Activated T-cell treated with anti-CD3 and anti-CD28 coated beads for 1 hour (primary cell): ENCODE data around the gene TNFAIP1.
A peak's percentile ranks its signal among the peaks of the same experiment; 100 is the strongest.

Experiments
- DNase-seq: peaks from one replicate; pipeline ENCODE4 v3.0.0-alpha.2; 2020; ENCODE audit warnings: low read depth

TNFAIP1 gene

DNA sequence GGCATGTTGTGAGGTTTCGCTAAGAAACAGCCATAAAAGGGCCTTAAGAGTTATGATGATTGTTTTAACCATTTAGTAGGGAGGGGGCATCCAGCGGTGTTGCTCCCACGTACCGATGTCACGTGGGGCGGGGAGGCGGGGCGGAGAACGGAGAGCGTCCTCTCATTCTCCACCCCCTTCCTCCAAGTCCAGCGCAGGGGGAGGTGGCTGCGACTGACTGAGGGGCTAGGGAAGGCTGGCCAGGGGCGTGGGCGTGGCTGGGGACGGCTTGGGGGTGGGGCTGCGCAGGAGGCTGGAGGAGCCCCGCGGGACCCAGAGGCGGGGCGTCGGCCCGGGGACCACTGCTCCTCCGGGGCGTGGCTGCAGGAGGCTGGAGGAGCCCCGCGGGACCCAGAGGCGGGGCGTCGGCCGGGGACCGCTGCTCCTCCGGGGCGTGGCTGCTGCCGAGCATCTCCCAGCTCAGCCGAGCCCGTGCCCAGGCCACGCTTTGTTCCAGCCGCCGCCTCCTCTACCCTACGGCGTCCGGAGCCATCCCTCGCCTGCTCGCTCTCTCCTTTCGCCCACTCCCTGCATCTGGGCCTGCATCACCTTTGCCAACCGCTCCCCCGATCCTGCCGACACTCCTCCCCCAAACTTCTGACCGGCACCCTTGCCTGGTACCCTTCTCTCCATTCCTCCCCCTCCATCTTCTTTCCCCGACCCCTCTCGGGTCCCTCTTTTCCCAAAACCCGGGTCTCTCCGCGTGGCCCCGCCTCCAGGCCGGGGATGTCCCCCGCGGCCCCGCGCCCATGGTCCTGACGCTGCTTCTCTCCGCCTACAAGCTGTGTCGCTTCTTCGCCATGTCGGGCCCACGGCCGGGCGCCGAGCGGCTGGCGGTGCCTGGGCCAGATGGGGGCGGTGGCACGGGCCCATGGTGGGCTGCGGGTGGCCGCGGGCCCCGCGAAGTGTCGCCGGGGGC, 36.0 kb downstream of the TNFAIP1 start, which contains the start of gene SARM1:
Gene SARM1, plus strand, starts transcription at position 450 of the 958 bp plus-strand sequence. Its CDS starts 339 bp downstream, at position 789.
- DNase-seq, result peak; percentile 72

DNA sequence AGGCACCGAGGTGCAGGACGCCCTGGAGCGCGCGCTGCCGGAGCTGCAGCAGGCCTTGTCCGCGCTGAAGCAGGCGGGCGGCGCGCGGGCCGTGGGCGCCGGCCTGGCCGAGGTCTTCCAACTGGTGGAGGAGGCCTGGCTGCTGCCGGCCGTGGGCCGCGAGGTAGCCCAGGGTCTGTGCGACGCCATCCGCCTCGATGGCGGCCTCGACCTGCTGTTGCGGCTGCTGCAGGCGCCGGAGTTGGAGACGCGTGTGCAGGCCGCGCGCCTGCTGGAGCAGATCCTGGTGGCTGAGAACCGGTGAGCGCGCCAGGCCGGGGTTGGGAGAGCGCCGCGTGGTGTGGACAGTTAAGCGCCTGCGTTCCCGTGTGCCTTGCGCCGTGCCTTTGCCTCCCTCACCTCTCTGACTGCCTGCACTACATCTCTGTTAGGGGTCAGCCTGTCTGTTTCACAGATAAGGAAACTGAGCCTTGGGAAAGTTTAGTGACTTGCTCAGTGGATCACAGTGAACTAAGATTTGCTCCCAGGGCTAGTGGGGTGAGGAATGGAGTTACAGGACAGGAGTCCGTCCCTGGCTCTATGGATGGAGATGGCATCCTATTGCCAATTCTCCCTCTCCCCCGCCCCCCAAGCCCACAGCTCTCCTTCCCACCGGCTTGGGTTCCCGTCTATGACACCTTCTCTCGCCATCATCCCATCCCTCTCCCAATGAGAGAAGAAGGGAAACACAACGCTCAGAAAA, 36.8 kb downstream of the TNFAIP1 start:
- no peak for DNase-seq

DNA sequence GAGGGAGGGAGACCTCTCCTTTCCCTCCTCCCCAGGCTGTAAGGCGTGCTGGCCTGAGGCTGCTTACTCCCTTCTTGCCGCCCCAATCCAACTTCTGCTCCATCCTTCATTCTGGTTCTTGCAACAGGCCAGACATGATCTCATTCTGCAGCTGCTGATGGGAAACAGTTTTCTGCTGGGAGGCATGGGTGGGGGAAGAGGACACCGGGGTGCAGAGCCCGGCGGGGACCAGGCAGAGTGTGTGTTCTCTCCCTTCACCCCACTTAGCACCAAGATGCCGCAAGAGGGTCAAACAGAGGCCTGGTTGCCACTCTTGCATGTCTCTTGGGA, 37.3 kb downstream of the TNFAIP1 start:
- DNase-seq, result no peak

GRCh38 chr17:28379814-28380801, 44.5 kb downstream of the TNFAIP1 start:
- DNase-seq, result no peak

- no peak for DNase-seq
Observed at GRCh38 chr17:28381141-28381825, 45.7 kb downstream of the TNFAIP1 start.

GRCh38 chr17:28384281-28385036, 48.9 kb downstream of the TNFAIP1 start:
- peak; percentile 47 for DNase-seq

- DNase-seq, result no peak
Observed at GRCh38 chr17:28385037-28385400, 49.5 kb downstream of the TNFAIP1 start.

GRCh38 chr17:28385406-28385805, 49.8 kb downstream of the TNFAIP1 start:
- no peak for DNase-seq

DNA sequence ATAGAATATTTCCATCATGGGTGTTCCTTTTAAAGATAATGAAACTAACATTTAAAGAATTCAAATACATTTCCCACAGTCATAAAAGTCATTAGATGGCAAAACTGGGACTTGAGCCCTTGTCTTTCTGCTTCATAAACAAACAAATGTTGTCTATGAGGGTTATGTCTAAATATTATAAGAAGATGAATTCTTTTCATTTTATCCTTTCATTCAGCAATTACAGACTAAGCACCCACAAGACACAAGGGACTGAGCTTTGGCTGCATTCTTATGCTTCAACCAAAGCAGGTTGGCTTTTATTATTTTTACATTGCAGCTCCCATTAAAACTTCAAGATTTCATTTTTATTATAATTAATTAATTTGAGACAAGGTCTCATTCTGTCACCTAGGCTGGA, 50.8 kb downstream of the TNFAIP1 start:
- DNase-seq, result no peak

DNA sequence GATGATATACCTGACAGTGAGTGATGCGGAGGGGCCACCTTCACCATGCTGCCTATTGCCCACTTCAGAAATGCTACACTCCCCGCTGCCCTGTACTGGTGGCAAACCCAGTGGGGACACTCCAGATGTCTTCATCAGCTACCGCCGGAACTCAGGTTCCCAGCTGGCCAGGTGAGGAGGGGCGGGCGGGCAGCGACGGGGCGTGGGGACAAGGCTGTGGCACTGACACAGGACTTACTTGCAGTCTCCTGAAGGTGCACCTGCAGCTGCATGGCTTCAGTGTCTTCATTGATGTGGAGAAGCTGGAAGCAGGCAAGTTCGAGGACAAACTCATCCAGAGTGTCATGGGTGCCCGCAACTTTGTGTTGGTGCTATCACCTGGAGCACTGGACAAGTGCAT, 52.5 kb downstream of the TNFAIP1 start:
- no peak for DNase-seq

DNA sequence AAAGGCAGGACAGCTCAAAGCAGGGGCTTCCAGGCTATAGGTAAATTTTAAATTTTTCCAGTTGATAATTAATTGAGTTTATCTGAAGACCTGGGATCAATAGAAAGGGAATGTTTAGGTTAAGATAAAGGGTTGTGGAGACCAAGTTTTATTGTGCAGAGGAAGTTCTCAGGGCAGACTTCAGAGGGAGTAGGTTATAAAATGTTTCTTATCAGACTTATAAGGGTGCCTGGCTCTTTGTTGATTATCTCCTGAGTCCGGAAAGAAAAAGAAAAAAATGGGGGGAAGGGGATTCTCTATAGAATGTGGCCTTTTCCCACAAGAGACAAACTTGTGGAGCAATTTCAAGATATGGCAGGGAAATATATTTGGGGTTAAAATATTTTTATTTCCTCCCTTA, 54.6 kb downstream of the TNFAIP1 start:
- DNase-seq, result no peak

- no peak for DNase-seq
Observed at GRCh38 chr17:28390563-28390962, 55.0 kb downstream of the TNFAIP1 start.

GRCh38 chr17:28390984-28391383, 55.4 kb downstream of the TNFAIP1 start:
- DNase-seq, result no peak

GRCh38 chr17:28391401-28391800, 55.8 kb downstream of the TNFAIP1 start:
- DNase-seq, result no peak

DNA sequence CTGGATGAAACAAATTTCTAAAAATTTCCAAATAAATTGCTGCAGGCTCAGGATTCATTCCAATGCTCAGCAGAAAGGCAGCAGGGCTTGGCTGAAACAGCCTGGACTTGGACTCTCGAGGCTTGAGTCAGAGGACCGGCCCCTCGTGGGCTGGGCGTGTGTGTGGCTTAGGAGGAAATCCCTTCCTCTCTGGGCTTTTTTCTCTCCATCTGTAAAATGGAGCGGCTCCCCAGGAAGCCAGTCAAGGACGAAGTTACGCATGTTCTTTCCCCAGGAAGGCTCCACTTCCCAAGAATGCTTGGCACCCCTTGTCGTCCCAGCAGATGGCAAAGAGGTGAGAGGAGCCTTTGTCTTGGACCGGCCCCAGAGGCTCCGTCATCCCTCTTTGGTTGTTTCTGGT, 56.9 kb downstream of the TNFAIP1 start:
- DNase-seq, result no peak

GRCh38 chr17:28394337-28395116, 59.0 kb downstream of the TNFAIP1 start:
- DNase-seq, result no peak

DNA sequence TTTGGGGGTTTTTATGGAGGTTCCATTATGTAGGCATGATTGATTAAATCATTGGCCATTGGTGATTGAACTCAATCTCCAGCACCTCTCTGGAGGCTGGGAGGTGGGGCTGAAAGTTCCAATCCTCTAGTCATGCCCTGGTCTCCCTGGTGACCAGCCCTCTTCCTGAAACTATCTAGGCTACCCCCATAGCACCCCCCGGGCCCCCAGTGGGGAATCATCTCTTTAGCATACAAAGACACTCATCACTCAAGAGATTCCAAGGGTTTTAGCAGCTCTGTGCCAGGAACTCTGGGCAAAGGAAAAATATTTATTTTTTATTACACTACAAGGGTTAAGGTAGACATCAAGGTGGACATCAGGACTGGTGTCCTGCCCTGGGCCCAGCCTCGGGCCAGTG, 59.9 kb downstream of the TNFAIP1 start:
- no peak for DNase-seq

GRCh38 chr17:28395968-28396367, 60.4 kb downstream of the TNFAIP1 start:
- no peak for DNase-seq
